ENCODE measurements around the gene CCM2L. TPM values are rescaled to one million over a fixed set of nuclear protein-coding genes. Genes with fewer than 3 reads are reported as not detected.

The CCM2L gene
- total and polyA plus RNA-seq, 10 of the 15 experiments (the other 5 are each of a cell fraction or from before 2014, with no cell fraction given): not detected

DNA sequence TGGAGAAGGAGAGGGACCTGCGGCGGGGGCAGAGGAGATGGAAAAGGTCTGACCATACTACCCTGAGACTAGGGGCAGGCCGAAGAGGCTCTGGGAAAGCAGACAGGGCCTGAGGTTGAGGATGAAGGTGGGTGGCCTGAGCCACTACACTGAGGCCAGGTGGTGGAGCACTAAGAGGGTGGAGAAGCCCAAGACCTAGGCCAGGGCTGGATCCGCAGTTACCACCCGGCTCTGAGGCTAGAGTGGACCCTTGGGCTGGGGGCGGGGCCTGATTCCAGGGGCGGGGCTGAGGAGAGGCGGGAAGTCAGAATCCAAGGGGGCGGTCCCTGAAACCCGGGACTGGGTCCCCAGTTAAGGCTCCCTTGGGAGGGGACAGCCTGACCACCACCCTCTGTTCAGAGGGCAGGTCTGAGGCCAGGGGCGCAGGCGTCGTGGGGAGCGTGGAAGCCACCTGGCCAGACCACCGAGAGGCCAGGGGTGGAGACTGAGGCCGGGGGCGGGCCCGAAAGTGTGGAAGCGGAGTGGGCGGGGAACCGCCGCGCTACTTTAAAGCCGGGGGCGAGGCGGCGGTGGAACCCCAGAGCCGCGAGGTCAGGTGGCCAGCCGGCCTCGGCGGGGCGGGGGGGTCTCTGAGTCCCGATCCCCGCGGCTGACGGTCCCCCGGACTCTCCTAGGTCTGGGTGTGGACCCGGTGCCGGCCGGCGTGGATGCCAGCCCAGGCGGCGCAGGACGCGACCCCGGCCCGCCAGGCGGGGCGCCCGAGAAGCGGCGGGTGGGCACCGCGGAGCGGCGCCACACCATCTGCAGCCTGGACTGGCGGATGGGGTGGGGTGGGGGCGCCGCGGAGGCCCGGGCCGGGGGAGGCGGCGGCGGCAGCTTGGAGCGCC is 8.3 kb downstream of the CCM2L start:
- H2AFZ ChIP-seq (ENCODE audit: control insufficient read depth, low read depth, low read length): peak overlapping the region; percentile 74
- no peak for FAIRE-seq
- peaks cover 8 to 12% of the 10 kb centered on the region in 2 experiments for H3K27me3 ChIP-seq (replicated peaks in 1 of 2; ENCODE audit: control insufficient read depth in 2 of 2, insufficient read depth in 2 of 2, low read length in 1 of 2)
- CTCF ChIA-PET: interaction anchor here (1.2 to 1.9 kb wide), 3 partner anchors 11 to 165 kb away, joined by 4 to 9 read pairs (median 9); no protein-coding TSS in a partner anchor
- no peaks in the 10 kb centered on the region for H4K20me1 ChIP-seq (ENCODE audit: control insufficient read depth, insufficient read depth)
- RAD21 ChIA-PET (ENCODE audit: unreplicated experiment): no interaction called here
- no peak overlapping the region for H3K27ac ChIP-seq (ENCODE audit: control insufficient read depth, insufficient read depth)
- H3K4me3 ChIP-seq: peak overlapping the region; percentile 53; the same call in 1 of the 2 replicates
- H3K4me1 ChIP-seq (ENCODE audit: control insufficient read depth, insufficient read depth, low read length): no peaks in the 10 kb centered on the region
- H3K36me3 ChIP-seq (ENCODE audit: control insufficient read depth in 2 of 2, insufficient read depth in 2 of 2, low read length in 1 of 2): no peaks in the 10 kb centered on the region
- SMC1A ChIA-PET (ENCODE audit: uncharacterized antibody, unreplicated experiment): interaction anchor here (0.6 to 1.3 kb wide), 2 partner anchors 8 to 66 kb away, joined by 3 read pairs; no protein-coding TSS in a partner anchor
- in situ Hi-C loops (cut with MboI): no loop called here
- peak overlapping the region; percentile 84 for H3K4me2 ChIP-seq (ENCODE audit: control insufficient read depth, insufficient read depth)
- no peaks in the 10 kb centered on the region for H3K79me2 ChIP-seq (ENCODE audit: control insufficient read depth, insufficient read depth, low read length)
- no peak overlapping the region for H3K9ac ChIP-seq (ENCODE audit: control insufficient read depth, insufficient read depth, low read length)
- POLR2A ChIA-PET: interaction anchor here (0.8 kb wide), 1 partner anchor 40 kb away, joined by 3 read pairs; no protein-coding TSS in a partner anchor
- H3K9me3 ChIP-seq (replicated peaks; ENCODE audit: control insufficient read depth, insufficient read depth, low read length): no peaks in the 10 kb centered on the region
- intact Hi-C loops (cut with micrococcal nuclease; ENCODE audit: unreplicated experiment): loop anchor here (5.0 kb wide), 1 partner anchor 171 kb away; the partner anchor contains the start of gene FOXS1
- ATAC-seq: peak; percentile 74
- 1% methylated on average over 21 of the region's 67 CpGs for WGBS (ENCODE audit: insufficient coverage, insufficient replicate concordance, low lambda C conversion rate, missing lambda C conversion rate)
- TF ChIP-seq, protein P1, sequence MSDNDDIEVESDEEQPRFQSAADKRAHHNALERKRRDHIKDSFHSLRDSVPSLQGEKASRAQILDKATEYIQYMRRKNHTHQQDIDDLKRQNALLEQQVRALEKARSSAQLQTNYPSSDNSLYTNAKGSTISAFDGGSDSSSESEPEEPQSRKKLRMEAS (IDR thresholded peaks at IDR 0.05; ENCODE audit: low read depth, low read length): no peak
- TF ChIP-seq ZNF207 (IDR thresholded peaks at IDR 0.05; ENCODE audit: borderline replicate concordance) (no peak), CREB1 (IDR thresholded peaks at IDR 0.05; ENCODE audit: low read depth) (no peak), EGR1 (IDR thresholded peaks at IDR 0.05; ENCODE audit: borderline replicate concordance in 1 of 2, low read depth in 2 of 2, low read length in 2 of 2) (peak in 1 of 2 experiments; percentile 54; a peak in 1 of 3 replicates), CBX3 (IDR thresholded peaks at IDR 0.05; ENCODE audit: borderline replicate concordance, low read depth) (no peak), BMI1 (IDR thresholded peaks at IDR 0.05; ENCODE audit: borderline replicate concordance) (no peak), SMARCA5 (IDR thresholded peaks at IDR 0.05) (no peak), RAD51 (IDR thresholded peaks at IDR 0.05) (no peak), SUZ12 (IDR thresholded peaks at IDR 0.05; ENCODE audit: unreplicated experiment) (peak; percentile 56), NR2F1 (conservative IDR thresholded peaks at IDR 0.05) (peak; percentile 33; the same call in 1 of the 2 replicates), STAT1 (conservative IDR thresholded peaks at IDR 0.05) (no peak)
- no TSS peak for BruUV-seq (replicated peaks)
- DNase-seq (ENCODE audit: low read depth, low spot score): no peak
